ENCODE results near the gene HMGXB3.
A peak's percentile ranks its signal among the peaks of the same experiment; 100 is the strongest.

Gene HMGXB3

GRCh38 chr5:150068071-150068470 is 67.5 kb downstream of the HMGXB3 start:
- no peak for TF ChIP-seq CTCF (IDR thresholded peaks at IDR 0.05; ENCODE audit: unreplicated experiment in 3 of 3)
- Mint-ChIP-seq H3K27ac (no peak overlapping the region), H3K27me3 (ENCODE audit: low read depth) (peaks cover 3% of the 10 kb centered on the region), H3K4me1 (peaks cover 10% of the 10 kb centered on the region), H3K9me3 (no peaks in the 10 kb centered on the region), H3K36me3 (ENCODE audit: low read depth) (no peaks in the 10 kb centered on the region), H3K4me3 (no peak overlapping the region)

DNA sequence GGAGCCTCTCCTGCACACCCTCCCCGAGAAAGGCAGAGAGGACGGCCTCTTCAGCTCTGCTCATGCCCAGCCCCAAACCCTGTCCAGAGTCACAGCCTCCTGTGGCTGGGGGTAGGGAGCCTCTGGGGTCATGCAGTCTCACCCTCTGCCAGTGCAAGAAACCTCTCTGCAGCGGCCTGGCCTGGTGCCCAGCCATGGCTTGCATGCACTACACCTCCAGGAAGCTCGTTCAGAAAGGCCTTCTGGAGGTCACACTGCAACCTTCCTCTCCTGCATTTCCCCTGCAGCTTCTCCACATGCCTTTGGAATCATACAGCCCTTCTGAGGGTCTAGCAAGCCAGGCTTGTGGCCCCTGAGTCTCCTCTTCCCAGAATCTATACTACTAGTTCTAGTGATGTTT is 67.9 kb downstream of the HMGXB3 start:
- no peaks in the 10 kb centered on the region for H3K9me3 Mint-ChIP-seq
- H3K27me3 Mint-ChIP-seq (ENCODE audit: low read depth) = peaks cover 3% of the 10 kb centered on the region
- H3K27ac Mint-ChIP-seq = peak overlapping the region in 1 of 3 experiments; percentile 18
- H3K4me3 Mint-ChIP-seq = no peak overlapping the region
- peaks cover 10% of the 10 kb centered on the region for H3K4me1 Mint-ChIP-seq
- no peak for TF ChIP-seq CTCF (IDR thresholded peaks at IDR 0.05; ENCODE audit: unreplicated experiment in 3 of 3)
- no peaks in the 10 kb centered on the region for H3K36me3 Mint-ChIP-seq (ENCODE audit: low read depth)

GRCh38 chr5:150068961-150069645 is 68.6 kb downstream of the HMGXB3 start:
- Mint-ChIP-seq H3K36me3 (ENCODE audit: low read depth) (no peaks in the 10 kb centered on the region), H3K4me1 (peaks cover 8% of the 10 kb centered on the region), H3K27me3 (ENCODE audit: low read depth) (peaks cover 3% of the 10 kb centered on the region), H3K27ac (no peak overlapping the region), H3K4me3 (no peak overlapping the region), H3K9me3 (no peaks in the 10 kb centered on the region)
- no peak for TF ChIP-seq CTCF (IDR thresholded peaks at IDR 0.05; ENCODE audit: unreplicated experiment in 3 of 3)

DNA sequence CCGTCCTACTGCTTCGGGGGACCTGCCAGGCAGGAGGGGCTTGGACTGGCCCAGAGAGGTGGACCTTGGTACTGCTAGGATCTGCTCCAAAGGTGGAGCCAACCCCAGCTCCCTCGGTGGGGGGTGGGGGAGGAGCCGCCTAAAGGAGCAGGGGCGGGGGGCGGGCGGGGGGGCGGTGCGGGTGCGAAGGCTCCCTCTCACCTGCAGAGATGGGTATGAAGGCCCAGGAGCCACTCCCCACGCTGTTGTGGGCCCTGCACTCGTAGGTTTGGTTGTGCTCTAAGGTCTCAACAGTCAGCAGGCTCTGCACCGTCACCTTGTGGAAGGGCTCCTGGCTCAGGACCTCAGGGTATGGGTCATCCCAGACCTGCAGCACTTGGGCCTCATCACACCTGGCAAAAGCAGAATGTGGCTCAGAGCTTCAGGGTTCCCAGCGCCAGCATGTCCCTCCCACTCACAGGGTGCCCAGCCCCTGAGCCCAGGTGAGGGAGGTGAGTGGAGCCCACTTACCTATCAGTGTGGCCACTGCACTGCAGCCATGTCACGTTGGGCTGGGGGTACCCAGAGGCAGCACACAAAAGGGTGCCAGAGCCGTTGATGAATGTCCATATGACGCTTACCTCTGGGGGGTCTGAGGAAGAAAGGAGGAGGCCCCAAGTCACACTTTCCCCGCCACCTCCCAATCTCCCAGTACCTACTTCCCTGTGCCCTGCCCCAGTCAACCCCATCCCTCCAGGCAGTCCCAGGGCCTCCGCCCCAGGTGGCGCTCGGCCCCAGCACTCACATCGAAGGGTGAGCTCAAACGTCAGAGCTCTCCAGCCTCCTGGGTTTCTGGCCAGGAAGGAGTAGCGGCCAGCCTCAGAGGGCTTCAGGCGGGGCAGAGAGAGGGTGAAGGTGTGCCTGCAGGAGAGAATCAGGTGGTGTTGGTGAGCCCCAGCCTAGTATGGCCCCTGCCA is 69.4 kb downstream of the HMGXB3 start:
- Mint-ChIP-seq H3K4me1 (peaks cover 5% of the 10 kb centered on the region), H3K27me3 (ENCODE audit: low read depth) (peaks cover 3% of the 10 kb centered on the region), H3K4me3 (no peak overlapping the region), H3K27ac (no peak overlapping the region), H3K36me3 (ENCODE audit: low read depth) (no peaks in the 10 kb centered on the region), H3K9me3 (no peaks in the 10 kb centered on the region)
- no peak for TF ChIP-seq CTCF (IDR thresholded peaks at IDR 0.05; ENCODE audit: unreplicated experiment in 3 of 3)

DNA sequence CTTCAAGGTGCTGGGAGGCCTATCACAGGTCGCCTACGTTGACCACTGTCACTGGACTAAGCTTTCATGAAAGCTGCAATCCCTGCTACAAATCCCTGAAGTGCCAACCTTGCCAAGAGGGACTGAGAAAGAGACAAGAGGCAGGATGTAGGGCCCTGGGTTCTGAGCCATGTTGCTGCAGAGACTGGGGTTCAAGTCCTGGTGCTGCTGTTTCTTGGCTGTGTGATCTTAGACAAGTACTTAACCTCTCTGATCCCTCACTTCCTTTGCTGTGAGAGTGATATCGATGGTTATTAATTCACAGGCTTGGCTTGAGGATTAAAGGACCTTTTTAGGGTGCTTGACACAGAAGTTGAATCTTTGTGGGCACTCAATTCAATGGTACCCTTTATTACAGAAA is 70.3 kb downstream of the HMGXB3 start:
- peaks cover 3% of the 10 kb centered on the region for H3K27me3 Mint-ChIP-seq (ENCODE audit: low read depth)
- peaks cover 5% of the 10 kb centered on the region for H3K4me1 Mint-ChIP-seq
- H3K9me3 Mint-ChIP-seq = no peaks in the 10 kb centered on the region
- no peak for TF ChIP-seq CTCF (IDR thresholded peaks at IDR 0.05; ENCODE audit: unreplicated experiment in 3 of 3)
- no peak overlapping the region for H3K27ac Mint-ChIP-seq
- no peaks in the 10 kb centered on the region for H3K36me3 Mint-ChIP-seq (ENCODE audit: low read depth)
- H3K4me3 Mint-ChIP-seq = no peak overlapping the region
